Peyer's patch (tissue), 4 donors: ENCODE results near the gene ZFYVE19.

Experiments used
- CTCF ChIP-seq, 6 experiments: fragments of 450-650 bp in 4 of 6; fragments of 200-600 bp in 2 of 6; sonication (generic) in 1 of 6; IDR thresholded peaks; one replicate each; pipeline ENCODE4 v1.5.1; 2017 to 2019; ENCODE audit warnings: antibody characterized with exemption in 6 of 6, mild to moderate bottlenecking in 3 of 6, moderate library complexity in 1 of 6
- POLR2A ChIP-seq, 2 donors: fragments of 450-650 bp; IDR thresholded peaks; one replicate each; pipeline ENCODE4 v1.5.1; 2017; ENCODE audit warnings: antibody characterized with exemption in 2 of 2, mild to moderate bottlenecking in 2 of 2, moderate library complexity in 2 of 2

- no peak for TF ChIP-seq POLR2A (IDR thresholded peaks at IDR 0.05)
- no peak for TF ChIP-seq CTCF (IDR thresholded peaks at IDR 0.05)
Observed at GRCh38 chr15:40762919-40763800, 43.7 kb upstream of the ZFYVE19 start.
